ENCODE data around the gene AMOT. TPM values are rescaled to one million over a fixed set of nuclear protein-coding genes. Genes with fewer than 3 reads are reported as not detected.
A peak's percentile ranks its signal among the peaks of the same experiment; 100 is the strongest.

AMOT gene
- total RNA-seq, 1 donor from 2014 or later: 38.2 TPM

DNA sequence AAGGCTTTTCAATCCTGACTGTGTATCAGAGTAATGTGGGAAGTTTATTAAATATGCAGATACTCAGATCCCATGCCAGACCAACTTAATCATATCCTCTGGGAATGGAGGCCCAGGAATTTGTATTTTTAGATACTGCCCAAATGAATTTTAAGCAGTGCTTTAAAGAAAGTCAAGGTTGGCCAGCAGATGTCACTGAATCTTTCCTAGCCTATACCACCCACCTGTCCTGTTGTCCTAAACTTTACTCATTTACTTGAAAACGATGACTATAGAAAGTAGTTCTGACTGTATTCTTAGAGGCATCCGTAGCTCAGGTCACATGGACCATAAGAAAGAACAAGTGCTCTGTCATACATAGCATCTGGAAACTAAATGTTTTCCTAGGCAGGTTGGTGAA lies 79.9 kb downstream of the AMOT start:
- intact Hi-C loops (cut with DNase I): no loop called here
- DNase-seq (ENCODE audit: low spot score): no peak
- ATAC-seq: no peak

GRCh38 chrX:112759966-112760365 lies 80.7 kb downstream of the AMOT start:
- no peak for DNase-seq (ENCODE audit: low spot score)
- ATAC-seq: no peak
- intact Hi-C loops (cut with DNase I): no loop called here

DNA sequence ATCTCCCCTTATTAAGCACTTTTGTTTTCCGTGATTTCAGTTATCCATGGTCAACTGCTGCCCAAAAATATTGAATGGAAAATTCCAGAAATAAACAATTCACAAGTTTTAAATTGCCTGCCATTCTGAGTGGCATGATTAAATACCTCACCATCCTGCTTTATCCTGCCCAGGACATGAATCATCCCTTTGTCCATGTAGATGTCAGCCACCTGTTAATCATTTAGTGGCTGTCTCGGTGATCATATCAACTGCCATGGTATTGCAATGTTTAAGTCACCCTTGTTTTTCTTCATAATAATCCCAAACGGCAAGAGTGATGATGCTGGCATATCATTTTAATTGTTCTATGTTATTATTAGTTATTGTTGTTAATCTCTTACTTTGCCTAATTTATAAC lies 81.1 kb downstream of the AMOT start:
- intact Hi-C loops (cut with DNase I): no loop called here
- ATAC-seq: no peak
- no peak for DNase-seq (ENCODE audit: low spot score)

- ATAC-seq (no peak), DNase-seq (ENCODE audit: low spot score) (no peak)
- intact Hi-C loops (cut with DNase I): no loop called here
These were observed 82.7 kb downstream of the AMOT start for GRCh38 chrX:112757946-112758345.

GRCh38 chrX:112753116-112753515 lies 87.5 kb downstream of the AMOT start:
- DNase-seq (ENCODE audit: low spot score): no peak
- intact Hi-C loops (cut with DNase I): no loop called here
- no peak for ATAC-seq

- DNase-seq (ENCODE audit: low spot score) (no peak), ATAC-seq (no peak)
- intact Hi-C loops (cut with DNase I): no loop called here
These were observed 89.6 kb downstream of the AMOT start for GRCh38 chrX:112751076-112751475.

- ATAC-seq (no peak), DNase-seq (ENCODE audit: low spot score) (no peak)
- intact Hi-C loops (cut with DNase I): no loop called here
These were observed 93.6 kb downstream of the AMOT start for GRCh38 chrX:112746812-112747595.

- no peak for ATAC-seq
These were observed 102.1 kb downstream of the AMOT start for GRCh38 chrX:112738347-112739033.

GRCh38 chrX:112736310-112736709 lies 104.3 kb downstream of the AMOT start:
- ATAC-seq: no peak
- intact Hi-C loops (cut with DNase I): no loop called here

More at GRCh38 chrX:112738347-112739033, 102.1 kb downstream of the AMOT start:
- intact Hi-C loops (cut with DNase I): no loop called here
- DNase-seq (ENCODE audit: low spot score): no peak

DNA sequence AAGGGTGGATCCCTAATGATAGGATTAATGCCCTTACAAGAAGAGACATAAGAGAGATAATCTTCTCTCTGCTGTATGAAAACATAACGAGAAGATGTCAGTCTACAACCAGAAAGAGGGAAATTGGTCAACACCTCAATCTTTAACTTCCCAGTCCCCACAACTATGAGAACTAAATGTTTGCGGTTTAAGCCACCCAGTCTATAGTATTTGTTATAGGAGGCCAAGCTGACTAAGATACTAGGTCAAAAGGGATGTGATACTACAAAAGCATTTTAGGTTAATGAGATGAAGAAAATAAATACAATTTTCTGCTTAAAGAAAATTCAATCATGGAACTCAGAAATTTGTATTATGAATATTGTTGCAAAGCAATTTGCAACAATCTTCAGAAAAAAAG lies 105.5 kb downstream of the AMOT start:
- intact Hi-C loops (cut with DNase I): no loop called here
- no peak for DNase-seq (ENCODE audit: low spot score)
- ATAC-seq: no peak

More at GRCh38 chrX:112736310-112736709, 104.3 kb downstream of the AMOT start:
- no peak for DNase-seq (ENCODE audit: low spot score)

- ATAC-seq: peak; percentile 59
- DNase-seq (ENCODE audit: low spot score): no peak
- intact Hi-C loops (cut with DNase I): no loop called here
These were observed 106.3 kb downstream of the AMOT start for GRCh38 chrX:112734290-112734689.

DNA sequence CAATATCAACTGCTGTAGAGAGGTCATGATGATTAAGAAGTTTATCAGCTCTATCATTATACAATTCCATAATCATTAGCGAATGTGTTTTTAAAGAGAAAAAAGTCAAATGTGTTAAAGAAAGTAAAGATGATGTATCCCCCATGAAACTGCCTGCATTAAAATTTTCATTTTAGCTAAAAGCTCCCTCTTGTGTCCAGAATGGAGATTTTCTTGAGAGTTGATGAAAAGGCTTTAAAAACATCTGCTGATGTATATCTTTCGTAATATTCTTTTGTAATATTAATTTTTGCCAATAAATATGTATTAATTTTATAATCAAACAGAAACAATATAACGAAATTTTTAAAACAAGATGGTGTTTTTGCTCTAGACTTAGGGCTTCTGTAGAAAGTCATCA lies 108.8 kb downstream of the AMOT start:
- intact Hi-C loops (cut with DNase I): no loop called here
- DNase-seq (ENCODE audit: low spot score) (no peak), ATAC-seq (no peak)

Other genes starting within 250 kb of the AMOT start
- not detected for gene LHFPL1, start 160.9 kb downstream of the AMOT start, total RNA-seq